Gastrocnemius medialis (tissue), 4 donors: ENCODE measurements around the gene C13orf42. TPM values are rescaled to one million over a fixed set of nuclear protein-coding genes. Genes with fewer than 3 reads are reported as not detected.

ENCODE experiments used
- ATAC-seq, 2 donors: fragments of 150-250 bp; one replicate each; pipeline ENCODE4 v1.9.1; 2016
- DNase-seq, 2 donors: peaks; one replicate each; pipeline ENCODE4 v3.0.0-alpha.2; 2019
- H3K27ac ChIP-seq, 4 donors: fragments of 200-600 bp; sonication (generic); 1 replicate in 1 of 4; 2 replicates in 3 of 4; pipeline ENCODE4 v1.5.1; 2016 to 2018; ENCODE audit warnings: mild to moderate bottlenecking in 2 of 4, moderate library complexity in 1 of 4
- H3K27me3 ChIP-seq, 3 donors: fragments of 200-600 bp; sonication (generic) in 2 of 3; 1 replicate in 1 of 3; 2 replicates in 2 of 3; pipeline versions ENCODE4 v1.5.1 to v1.6.0; 2016 to 2019; ENCODE audit warnings: mild to moderate bottlenecking in 1 of 3, moderate library complexity in 1 of 3
- H3K36me3 ChIP-seq, 2 donors: fragments of 200-600 bp; sonication (generic) in 1 of 2; one replicate each; pipeline ENCODE4 v1.5.1; 2017 to 2018
- H3K4me1 ChIP-seq, 2 donors: fragments of 200-600 bp; sonication (generic) in 1 of 2; one replicate each; pipeline ENCODE4 v1.5.1; 2016 to 2017; ENCODE audit warnings: mild to moderate bottlenecking in 2 of 2
- H3K4me3 ChIP-seq, 4 donors: fragments of 200-600 bp; sonication (generic) in 3 of 4; 1 replicate in 1 of 4; 2 replicates in 3 of 4; pipeline ENCODE4 v1.5.1; 2016 to 2019; ENCODE audit warnings: mild to moderate bottlenecking in 2 of 4
- H3K9me3 ChIP-seq, 3 donors: fragments of 200-600 bp; sonication (generic) in 2 of 3; 1 replicate in 1 of 3; 2 replicates in 2 of 3; pipeline ENCODE4 v1.5.1; 2016 to 2019
- POLR2A ChIP-seq, 2 donors: fragments of 450-650 bp; IDR thresholded peaks; one replicate each; pipeline ENCODE4 v1.6.1; 2017; ENCODE audit warnings: antibody characterized with exemption in 2 of 2, mild to moderate bottlenecking in 2 of 2, moderate library complexity in 2 of 2
- in situ Hi-C, 4 donors: fragments of 200-750 bp; cut with MboI; loops; one replicate each; pipeline versions ENCODE4 v1.15.0 to v1.8.0; 2017; ENCODE audit warnings: low sequenced_read_pairs in 4 of 4
- intact Hi-C: fragments of 100-400 bp; cut with DNase I; formaldehyde crosslinking; loops from one replicate; pipeline ENCODE4 v1.15.1; 2023; ENCODE audit warnings: low total_unique reads
- total RNA-seq, 4 donors: library from RNA; depleted of rRNA; stranded (reverse); fragments of >200 nt; gene quantifications; one replicate each; pipeline versions ENCODE4 v1.1.0 to v1.2.3, GENCODE V29; 2016
- TF ChIP-seq, protein P1 (sequence below), 5 experiments: fragments of 450-650 bp in 3 of 5; fragments of 200-600 bp in 2 of 5; sonication (generic) in 2 of 5; IDR thresholded peaks in 4 of 5; conservative IDR thresholded peaks in 1 of 5; 1 replicate in 4 of 5; 2 replicates in 1 of 5; pipeline ENCODE4 v1.5.1; 2016 to 2019; ENCODE audit warnings: antibody characterized with exemption in 5 of 5, mild to moderate bottlenecking in 3 of 5, moderate library complexity in 3 of 5

Gene C13orf42
- total RNA-seq, 4 donors from 2014 or later: not detected

DNA sequence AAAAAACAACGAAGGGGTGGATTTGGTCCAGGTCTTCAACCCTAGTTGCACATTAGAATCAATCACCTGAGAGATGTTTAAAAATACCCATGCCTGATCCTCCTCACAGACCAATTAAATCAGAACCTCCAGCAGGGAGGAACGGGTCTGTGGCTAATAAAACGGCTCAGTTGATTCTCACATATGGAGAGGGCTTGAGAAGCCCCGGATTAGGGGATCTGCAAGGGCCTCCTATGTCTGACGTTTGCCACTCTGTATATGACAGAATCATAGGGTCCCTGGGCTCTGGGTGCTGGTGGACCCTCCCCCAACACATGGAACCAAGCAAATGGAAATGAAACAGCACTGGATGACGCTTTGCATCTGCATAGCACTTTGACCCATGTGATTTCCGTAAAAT lies 36.7 kb upstream of the C13orf42 start:
- Histone ChIP-seq H3K4me1 (no peaks in the 10 kb centered on the region), H3K9me3 (no peaks in the 10 kb centered on the region), H3K27ac (no peak overlapping the region), H3K4me3 (no peak overlapping the region), H3K36me3 (no peaks in the 10 kb centered on the region), H3K27me3 (no peaks in the 10 kb centered on the region)
- TF ChIP-seq, protein P1, sequence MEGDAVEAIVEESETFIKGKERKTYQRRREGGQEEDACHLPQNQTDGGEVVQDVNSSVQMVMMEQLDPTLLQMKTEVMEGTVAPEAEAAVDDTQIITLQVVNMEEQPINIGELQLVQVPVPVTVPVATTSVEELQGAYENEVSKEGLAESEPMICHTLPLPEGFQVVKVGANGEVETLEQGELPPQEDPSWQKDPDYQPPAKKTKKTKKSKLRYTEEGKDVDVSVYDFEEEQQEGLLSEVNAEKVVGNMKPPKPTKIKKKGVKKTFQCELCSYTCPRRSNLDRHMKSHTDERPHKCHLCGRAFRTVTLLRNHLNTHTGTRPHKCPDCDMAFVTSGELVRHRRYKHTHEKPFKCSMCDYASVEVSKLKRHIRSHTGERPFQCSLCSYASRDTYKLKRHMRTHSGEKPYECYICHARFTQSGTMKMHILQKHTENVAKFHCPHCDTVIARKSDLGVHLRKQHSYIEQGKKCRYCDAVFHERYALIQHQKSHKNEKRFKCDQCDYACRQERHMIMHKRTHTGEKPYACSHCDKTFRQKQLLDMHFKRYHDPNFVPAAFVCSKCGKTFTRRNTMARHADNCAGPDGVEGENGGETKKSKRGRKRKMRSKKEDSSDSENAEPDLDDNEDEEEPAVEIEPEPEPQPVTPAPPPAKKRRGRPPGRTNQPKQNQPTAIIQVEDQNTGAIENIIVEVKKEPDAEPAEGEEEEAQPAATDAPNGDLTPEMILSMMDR (IDR thresholded peaks at IDR 0.05 in 4 of 5, conservative IDR thresholded peaks at IDR 0.05 in 1 of 5): no peak
- TF ChIP-seq POLR2A (IDR thresholded peaks at IDR 0.05): no peak
- DNase-seq: no peak
- no peak for ATAC-seq
- in situ Hi-C loops: loop anchor here in 1 of 4 donors (10.0 kb wide), 1 partner anchor 137 kb away; no protein-coding TSS in a partner anchor
- intact Hi-C loops: no loop called here

DNA sequence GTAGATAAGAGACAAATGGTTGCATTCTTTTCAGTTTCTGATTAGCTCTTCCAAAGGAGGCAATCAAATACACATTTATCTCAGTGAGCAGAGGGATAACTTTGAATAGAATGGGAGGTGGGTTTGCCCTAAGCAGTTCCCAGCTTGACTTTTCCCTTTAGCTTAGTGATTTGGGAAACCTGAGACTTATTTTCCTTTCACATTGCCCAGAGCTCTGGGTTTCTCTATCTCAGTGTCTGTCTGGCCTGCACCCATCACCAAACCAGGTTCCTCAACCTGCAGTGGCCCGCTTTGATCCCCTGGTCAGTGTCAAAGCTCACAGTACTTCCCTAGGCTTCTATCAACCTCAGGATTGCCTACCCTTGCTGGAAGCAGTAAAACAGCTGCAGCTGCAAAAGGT lies 35.6 kb upstream of the C13orf42 start:
- Histone ChIP-seq H3K4me1 (no peaks in the 10 kb centered on the region), H3K27ac (no peak overlapping the region), H3K9me3 (no peaks in the 10 kb centered on the region), H3K27me3 (no peaks in the 10 kb centered on the region), H3K36me3 (no peaks in the 10 kb centered on the region), H3K4me3 (no peak overlapping the region)
- DNase-seq (no peak), ATAC-seq (no peak)
- intact Hi-C loops: no loop called here
- in situ Hi-C loops: loop anchor here in 1 of 4 donors (10.0 kb wide), 1 partner anchor 138 kb away; no protein-coding TSS in a partner anchor
- TF ChIP-seq, protein P1 (IDR thresholded peaks at IDR 0.05 in 4 of 5, conservative IDR thresholded peaks at IDR 0.05 in 1 of 5): no peak
- TF ChIP-seq POLR2A (IDR thresholded peaks at IDR 0.05): no peak

DNA sequence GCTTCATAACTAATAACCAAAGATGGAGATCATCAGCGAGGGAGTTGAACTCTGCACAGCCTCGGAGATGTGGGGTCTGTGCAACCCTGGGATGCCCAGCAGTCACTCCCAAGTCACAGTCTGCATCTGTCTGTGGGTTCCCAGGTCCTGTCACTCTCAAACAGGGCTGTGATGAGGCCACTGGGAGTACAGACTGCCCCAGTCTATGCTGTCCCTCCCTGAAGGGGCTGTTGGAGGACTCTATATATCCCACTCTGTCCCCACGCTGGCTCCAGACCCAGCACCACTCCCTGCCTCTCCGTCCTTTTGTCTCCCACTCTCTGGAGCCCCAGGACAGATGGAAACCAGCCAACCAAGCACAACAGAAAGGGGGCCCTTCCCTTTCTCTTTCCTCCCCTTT lies 26.2 kb upstream of the C13orf42 start:
- in situ Hi-C loops (no loop called here), intact Hi-C loops (no loop called here)
- H3K9me3 ChIP-seq: no peaks in the 10 kb centered on the region
- no peak overlapping the region for H3K4me3 ChIP-seq
- no peaks in the 10 kb centered on the region for H3K4me1 ChIP-seq
- DNase-seq (no peak), ATAC-seq (no peak)
- no peaks in the 10 kb centered on the region for H3K36me3 ChIP-seq
- no peaks in the 10 kb centered on the region for H3K27me3 ChIP-seq
- H3K27ac ChIP-seq: no peak overlapping the region
- no peak for TF ChIP-seq POLR2A (IDR thresholded peaks at IDR 0.05)
- TF ChIP-seq, protein P1 (IDR thresholded peaks at IDR 0.05 in 4 of 5, conservative IDR thresholded peaks at IDR 0.05 in 1 of 5): no peak

DNA sequence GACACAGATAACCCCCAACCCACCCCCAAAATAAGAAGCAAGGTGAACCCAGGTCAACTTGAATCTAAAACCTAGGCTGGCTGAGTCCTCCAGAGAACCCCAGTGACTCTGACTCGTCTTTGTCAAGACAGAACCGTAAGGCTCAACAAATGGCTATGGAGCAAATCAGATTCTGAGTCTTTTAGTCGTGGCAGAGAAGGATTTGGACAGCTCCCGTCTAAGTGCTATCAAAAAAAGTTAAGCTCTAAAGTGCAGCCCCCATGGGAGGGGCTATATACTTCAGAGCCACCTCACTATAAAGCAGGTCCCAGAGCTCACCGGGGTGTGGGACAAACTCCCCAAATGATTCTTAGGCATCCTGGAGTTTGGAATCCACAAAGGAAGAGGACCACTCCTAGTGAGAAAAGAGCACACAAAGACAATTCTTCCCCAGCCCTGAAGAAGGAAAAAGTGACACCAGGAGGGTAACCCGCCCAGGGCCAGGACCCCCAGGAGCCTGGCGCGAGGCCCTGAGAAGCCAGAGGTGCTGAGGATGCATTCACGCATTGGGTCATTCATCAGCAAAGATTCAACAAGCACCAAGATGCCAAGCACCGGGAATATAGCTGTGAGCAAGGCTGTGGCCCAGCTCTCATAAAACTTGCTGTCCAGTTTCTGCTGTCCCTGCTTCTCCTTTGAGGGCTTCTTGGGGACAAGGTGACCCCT lies 25.4 kb upstream of the C13orf42 start:
- TF ChIP-seq POLR2A (IDR thresholded peaks at IDR 0.05): no peak
- TF ChIP-seq, protein P1 (IDR thresholded peaks at IDR 0.05 in 4 of 5, conservative IDR thresholded peaks at IDR 0.05 in 1 of 5): no peak
- H3K27ac ChIP-seq: no peak overlapping the region
- in situ Hi-C loops: no loop called here

More for the DNA sequence above, 25.4 kb upstream of the C13orf42 start:
- DNase-seq (no peak), ATAC-seq (no peak)
- no peaks in the 10 kb centered on the region for H3K4me1 ChIP-seq
- no peak overlapping the region for H3K4me3 ChIP-seq
- H3K27me3 ChIP-seq: no peaks in the 10 kb centered on the region
- no peaks in the 10 kb centered on the region for H3K9me3 ChIP-seq
- intact Hi-C loops: no loop called here
- H3K36me3 ChIP-seq: no peaks in the 10 kb centered on the region
